Islet precursor cell (in vitro differentiated cells): ENCODE measurements around the gene SPRED2.

Experiments used
- DNase-seq: peaks from one replicate; pipeline ENCODE4 v3.0.0-alpha.2; 2018

Gene SPRED2

GRCh38 chr2:65300134-65300760 lies 132.2 kb downstream of the SPRED2 start:
- no peak for DNase-seq

- DNase-seq: no peak
Observed at GRCh38 chr2:65299246-65299645, 133.2 kb downstream of the SPRED2 start.

- no peak for DNase-seq
Observed at GRCh38 chr2:65298089-65298488, 134.3 kb downstream of the SPRED2 start.

GRCh38 chr2:65297544-65297943 lies 134.9 kb downstream of the SPRED2 start:
- DNase-seq: no peak

- DNase-seq: no peak
Observed at GRCh38 chr2:65296971-65297370, 135.4 kb downstream of the SPRED2 start.

GRCh38 chr2:65294701-65295100 lies 137.7 kb downstream of the SPRED2 start:
- DNase-seq: no peak

GRCh38 chr2:65294136-65294535 lies 138.3 kb downstream of the SPRED2 start:
- DNase-seq: no peak

- no peak for DNase-seq
Observed at GRCh38 chr2:65293376-65293775, 139.0 kb downstream of the SPRED2 start.

GRCh38 chr2:65292461-65293011 lies 139.9 kb downstream of the SPRED2 start:
- DNase-seq: no peak

- DNase-seq: no peak
Observed at GRCh38 chr2:65292106-65292400, 140.3 kb downstream of the SPRED2 start.

GRCh38 chr2:65291216-65292105 lies 140.9 kb downstream of the SPRED2 start:
- no peak for DNase-seq

- no peak for DNase-seq
Observed at GRCh38 chr2:65287364-65287763, 145.0 kb downstream of the SPRED2 start.

- DNase-seq: peak; percentile 60
Observed at GRCh38 chr2:65282477-65283053, 149.8 kb downstream of the SPRED2 start.

GRCh38 chr2:65281627-65282351 lies 150.6 kb downstream of the SPRED2 start:
- no peak for DNase-seq

GRCh38 chr2:65279756-65280155 lies 152.6 kb downstream of the SPRED2 start:
- no peak for DNase-seq

GRCh38 chr2:65278531-65278981 lies 153.8 kb downstream of the SPRED2 start:
- peak; percentile 83 for DNase-seq

GRCh38 chr2:65277791-65278483 lies 154.5 kb downstream of the SPRED2 start:
- DNase-seq: no peak

- DNase-seq: no peak
Observed at GRCh38 chr2:65277118-65277517, 155.3 kb downstream of the SPRED2 start.

GRCh38 chr2:65276609-65277008 lies 155.8 kb downstream of the SPRED2 start:
- no peak for DNase-seq

GRCh38 chr2:65275141-65275915 lies 157.1 kb downstream of the SPRED2 start:
- no peak for DNase-seq

GRCh38 chr2:65273344-65273743 lies 159.1 kb downstream of the SPRED2 start:
- DNase-seq: no peak

- no peak for DNase-seq
Observed at GRCh38 chr2:65268957-65269356, 163.4 kb downstream of the SPRED2 start.
